Stimulated activated CD8-positive, alpha-beta memory T cell treated with anti-CD3 and anti-CD28 coated beads, Interleukin-7, amount 100 ng/mL, for 1 hour (primary cell): ENCODE results near the gene WNK2.

Experiments
- DNase-seq, 2 donors: peaks; one replicate each; pipeline ENCODE4 v3.0.0-alpha.2; 2020; ENCODE audit warnings: low read depth in 2 of 2

The WNK2 gene

GRCh38 chr9:93217706-93218105, 33.8 kb downstream of the WNK2 start:
- DNase-seq, result no peak

DNA sequence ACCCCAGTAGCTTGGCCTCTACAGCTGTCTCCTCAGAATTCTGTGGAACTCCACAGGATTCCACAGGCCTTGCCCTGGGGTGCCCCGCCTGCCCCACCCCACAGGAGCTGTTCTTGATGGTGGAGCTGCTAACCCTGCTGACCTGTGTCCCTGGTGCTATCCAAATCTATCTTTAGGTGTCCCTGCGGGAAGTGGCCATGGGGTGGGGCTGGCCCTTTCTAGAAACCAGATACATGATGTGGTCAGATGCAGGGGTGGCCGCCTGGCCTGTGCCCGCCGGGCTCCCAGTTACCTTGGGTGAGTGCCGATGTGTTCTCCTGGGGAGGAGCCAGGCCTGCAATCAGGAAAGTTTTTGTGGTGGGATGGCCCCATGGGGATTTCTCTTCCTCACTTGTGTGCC, 34.2 kb downstream of the WNK2 start:
- no peak for DNase-seq

DNA sequence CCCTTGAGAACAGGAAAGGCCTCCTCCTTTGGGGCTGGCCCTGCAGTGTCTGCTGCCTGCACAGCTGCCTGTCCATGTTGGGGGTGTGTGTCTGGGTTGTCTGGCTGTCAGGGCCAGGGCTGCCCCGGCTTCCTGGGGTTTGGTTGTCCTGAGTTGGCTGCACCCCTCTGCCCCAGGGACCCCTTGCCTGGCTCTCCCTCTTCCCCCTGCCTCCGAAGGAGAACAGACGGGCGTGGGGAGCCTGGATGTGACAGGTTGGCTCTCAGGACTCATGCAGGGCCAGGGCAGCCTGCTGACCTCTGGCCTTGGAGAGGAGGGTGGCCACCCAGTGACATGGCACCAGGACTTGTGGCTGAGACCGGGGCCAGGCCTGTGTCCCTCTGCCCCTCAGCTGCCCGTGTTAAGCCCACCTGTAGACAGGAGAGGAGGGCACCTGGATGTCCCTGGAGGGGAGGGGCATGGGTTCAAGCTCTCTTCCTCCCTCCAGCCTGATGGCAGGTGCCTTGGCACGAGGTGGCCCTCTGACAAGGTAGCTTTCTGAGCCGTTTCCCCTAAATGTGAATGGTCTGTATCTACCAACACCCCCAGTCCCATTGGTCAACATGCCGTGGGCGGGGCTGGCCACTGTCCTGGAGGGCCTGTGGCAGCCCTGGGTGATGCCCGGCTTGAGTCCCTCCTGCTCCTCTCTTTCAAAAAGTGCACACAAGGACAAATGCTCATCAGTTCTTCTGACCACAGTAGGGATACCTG, 34.9 kb downstream of the WNK2 start:
- DNase-seq, result no peak

- no peak for DNase-seq
These were observed 35.8 kb downstream of the WNK2 start for GRCh38 chr9:93219692-93220091.

GRCh38 chr9:93220627-93221026, 36.7 kb downstream of the WNK2 start:
- DNase-seq, result no peak

GRCh38 chr9:93221044-93221443, 37.1 kb downstream of the WNK2 start:
- no peak for DNase-seq

- DNase-seq, result no peak
These were observed 38.9 kb downstream of the WNK2 start for GRCh38 chr9:93222890-93223259.

- no peak for DNase-seq
These were observed 39.6 kb downstream of the WNK2 start for GRCh38 chr9:93223260-93224180.

DNA sequence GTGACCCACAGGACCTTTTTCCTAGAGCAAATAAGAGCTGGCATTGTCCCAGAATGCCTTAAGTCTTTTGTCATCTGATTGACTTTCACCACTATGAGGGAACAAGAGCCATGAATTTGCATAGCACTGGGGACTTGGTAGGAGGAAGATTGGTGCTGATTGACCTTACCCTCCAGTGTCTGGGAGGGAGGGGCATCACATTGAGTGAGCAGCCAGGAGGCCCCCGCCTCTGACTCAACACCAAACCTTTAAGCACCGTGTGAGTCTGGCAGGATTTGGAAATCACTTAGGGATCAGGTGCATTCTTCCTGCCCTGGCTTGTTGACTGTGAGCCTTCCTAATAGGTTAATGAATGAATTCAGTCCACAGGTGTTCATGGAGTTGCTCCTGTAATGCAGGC, 40.7 kb downstream of the WNK2 start:
- DNase-seq, result no peak

GRCh38 chr9:93225417-93225816, 41.5 kb downstream of the WNK2 start:
- no peak for DNase-seq

DNA sequence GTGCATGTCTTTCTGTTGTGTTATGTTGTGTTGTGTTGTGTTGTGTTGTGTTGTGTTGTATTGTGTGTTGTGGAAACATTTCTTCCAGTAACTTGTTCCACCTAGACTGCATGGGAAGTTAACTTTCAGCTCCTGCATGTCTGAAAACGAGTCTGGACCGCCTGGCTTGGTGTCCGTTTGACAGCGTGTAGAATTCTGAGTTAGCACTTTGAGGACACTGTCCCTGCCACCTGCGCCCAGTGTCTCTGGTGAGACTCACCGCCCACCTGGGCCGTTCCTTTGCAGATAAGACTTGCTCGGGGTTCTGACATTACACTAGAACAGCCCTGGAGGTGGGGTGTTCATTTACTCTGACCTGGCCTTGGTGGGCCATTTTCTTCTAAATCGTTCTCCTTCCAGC, 42.0 kb downstream of the WNK2 start:
- DNase-seq, result no peak

GRCh38 chr9:93226819-93227218, 42.9 kb downstream of the WNK2 start:
- DNase-seq, result no peak

- no peak for DNase-seq
These were observed 44.1 kb downstream of the WNK2 start for GRCh38 chr9:93228030-93228429.

DNA sequence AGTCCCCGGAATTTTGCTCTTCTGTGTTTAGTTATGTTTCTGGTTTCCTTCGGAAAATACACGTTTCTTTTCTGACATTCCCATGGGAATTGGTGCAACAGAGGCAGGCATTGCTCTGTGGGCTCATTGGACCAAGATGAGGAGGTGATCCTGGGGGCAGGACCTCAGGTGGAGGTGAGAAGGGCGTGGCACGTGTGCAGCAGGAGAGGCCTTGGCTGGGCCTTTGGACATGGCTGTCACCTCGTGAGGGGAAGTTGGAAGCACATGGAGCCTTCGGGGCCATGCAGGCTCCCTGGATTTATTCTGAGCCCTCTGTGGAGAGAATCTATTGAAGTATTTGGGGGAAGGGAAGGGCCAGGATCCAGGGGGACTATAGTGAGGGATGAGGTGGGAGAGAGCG, 44.5 kb downstream of the WNK2 start:
- no peak for DNase-seq

DNA sequence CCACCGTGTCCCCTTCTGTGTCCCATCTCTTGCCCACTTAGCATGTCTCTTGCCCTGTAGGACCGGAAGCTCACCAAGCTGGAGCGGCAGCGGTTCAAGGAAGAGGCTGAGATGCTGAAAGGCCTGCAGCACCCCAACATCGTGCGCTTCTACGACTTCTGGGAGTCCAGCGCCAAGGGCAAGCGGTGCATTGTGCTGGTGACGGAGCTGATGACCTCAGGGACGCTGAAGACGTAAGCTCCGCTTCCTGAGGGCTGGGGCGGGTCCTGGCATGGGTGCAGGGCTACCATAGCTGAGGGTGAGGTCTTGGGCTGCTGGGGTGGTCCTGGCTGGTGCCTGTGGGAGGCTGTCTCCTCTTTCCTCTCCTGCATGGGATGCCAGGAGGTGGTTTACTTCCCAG, 45.7 kb downstream of the WNK2 start:
- no peak for DNase-seq

DNA sequence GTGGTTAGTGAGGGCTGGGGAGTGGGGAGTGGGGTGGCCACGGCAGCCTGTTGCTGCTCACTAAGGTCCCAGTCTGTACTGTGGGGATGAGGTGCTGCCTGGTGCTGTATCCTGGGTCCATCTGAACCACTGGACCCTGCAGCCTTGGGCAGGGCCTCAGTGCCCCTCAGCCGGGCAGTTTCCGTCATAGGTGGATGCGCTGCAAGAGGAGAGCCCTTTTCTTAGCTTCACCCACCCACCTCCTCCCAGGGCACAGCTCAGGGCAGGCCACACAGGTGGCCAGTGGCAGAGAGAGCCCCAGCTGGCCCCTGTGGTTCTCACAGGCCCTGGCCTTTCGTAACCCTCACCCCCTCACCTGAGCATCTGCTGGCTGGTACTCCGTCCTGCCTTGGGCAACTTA, 46.2 kb downstream of the WNK2 start:
- no peak for DNase-seq

- no peak for DNase-seq
These were observed 46.7 kb downstream of the WNK2 start for GRCh38 chr9:93230601-93231000.

DNA sequence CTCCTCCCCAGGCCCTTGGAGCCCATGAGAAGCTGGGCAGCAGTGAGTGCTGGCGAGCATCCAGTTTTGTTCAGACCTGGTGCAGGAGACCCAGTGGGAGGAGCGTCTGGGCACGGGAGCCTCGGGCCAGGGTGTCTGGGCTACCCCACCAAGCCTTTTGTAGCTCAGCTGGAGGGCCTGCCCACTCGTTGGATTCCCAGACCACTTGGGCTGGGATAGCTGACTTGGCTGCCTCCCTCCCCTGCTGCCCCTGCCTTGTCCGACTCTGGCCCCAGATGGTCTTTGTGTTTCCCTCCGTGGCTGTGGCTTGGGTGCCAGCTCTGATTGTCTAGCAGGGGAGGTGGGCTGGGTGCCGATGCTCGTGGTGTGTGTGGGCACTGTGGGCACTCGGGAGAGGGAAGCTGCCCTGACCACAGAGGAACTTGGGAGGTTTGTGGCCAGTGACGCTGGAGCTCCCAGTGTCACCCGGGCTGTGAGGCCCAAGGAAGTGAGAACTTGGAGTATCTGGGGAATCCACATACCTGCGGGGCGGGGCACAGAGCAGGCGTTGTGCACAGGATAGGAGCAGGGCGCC, 47.3 kb downstream of the WNK2 start:
- no peak for DNase-seq

DNA sequence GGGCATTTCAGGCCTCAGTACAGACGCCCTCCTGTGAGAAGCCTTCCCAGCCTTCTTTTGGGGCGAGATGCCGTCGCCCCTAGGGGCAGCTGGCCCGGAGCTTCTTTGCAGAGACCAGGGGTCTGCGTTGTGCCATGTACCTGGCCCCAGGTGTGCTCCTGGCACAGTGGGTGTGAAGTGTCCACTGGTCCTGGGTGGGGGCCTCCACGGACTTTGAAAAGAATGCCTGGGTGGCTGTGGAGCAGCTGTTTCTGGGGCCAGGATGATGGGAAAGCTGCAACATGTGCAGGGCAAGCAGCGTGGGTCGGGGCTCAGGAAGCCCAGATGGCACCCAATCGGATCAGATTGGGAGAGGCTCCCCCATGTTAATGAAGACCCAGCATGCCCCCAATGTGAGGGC, 47.8 kb downstream of the WNK2 start:
- no peak for DNase-seq

DNA sequence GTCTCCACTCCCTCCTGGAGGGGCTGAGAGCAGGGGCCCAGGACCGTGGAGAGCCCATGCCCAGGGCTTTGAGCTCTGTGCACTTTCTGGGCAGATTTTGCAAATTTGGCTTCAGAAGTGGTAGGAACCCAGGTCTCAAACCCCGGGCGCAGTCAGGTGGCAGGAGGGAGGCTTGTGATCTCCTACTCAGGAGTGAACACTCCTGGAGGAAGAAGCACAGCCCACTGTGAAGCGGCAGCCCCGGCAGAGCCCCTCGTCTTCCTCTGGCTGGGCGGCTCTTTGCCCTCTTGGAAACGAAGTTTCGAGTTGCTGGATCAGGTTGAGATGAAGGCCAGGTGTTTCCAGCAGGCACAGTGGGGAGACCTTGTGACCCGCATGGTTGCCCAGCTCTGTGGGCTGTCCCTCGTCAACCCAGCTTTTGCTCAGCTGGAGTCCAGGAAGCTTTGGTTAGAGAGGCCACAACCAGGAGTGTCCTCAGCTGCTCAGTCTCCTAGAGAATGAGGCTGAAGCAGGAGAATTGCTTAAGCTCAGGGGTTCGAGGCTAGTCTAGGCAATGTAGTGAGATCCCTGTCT, 48.5 kb downstream of the WNK2 start:
- no peak for DNase-seq

DNA sequence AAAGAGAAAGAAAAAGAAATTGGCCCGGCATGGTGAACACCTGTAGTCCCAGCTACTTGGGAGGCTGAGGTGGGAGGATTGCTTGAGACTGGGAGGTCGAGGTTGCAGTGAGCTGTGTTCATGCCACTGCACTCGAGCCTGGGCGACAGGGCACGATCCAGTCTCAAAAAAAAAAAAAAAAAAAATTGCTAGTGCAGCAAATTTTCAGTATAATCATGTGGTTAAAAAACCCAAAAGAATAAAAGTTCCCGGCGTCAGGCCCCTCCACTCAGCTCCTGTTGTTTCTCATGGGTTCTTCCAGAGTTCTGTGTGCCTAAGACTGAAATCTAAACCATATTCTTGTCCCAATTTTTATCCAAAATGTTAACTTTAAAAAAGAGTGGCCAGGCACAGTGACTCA, 49.1 kb downstream of the WNK2 start:
- no peak for DNase-seq

- DNase-seq, result no peak
These were observed 50.7 kb downstream of the WNK2 start for GRCh38 chr9:93234600-93234999.
